HT1080 (cell line): ENCODE results near the gene CREB3. TPM values are rescaled to one million over a fixed set of nuclear protein-coding genes. Genes with fewer than 3 reads are reported as not detected.

ENCODE experiments used
- DNase-seq: peaks from one replicate; pipeline ENCODE4 v3.0.0-alpha.2; 2015; ENCODE audit warnings: low read depth
- total RNA-seq: library from RNA; depleted of rRNA; stranded (reverse); fragments of >200 nt; shearing (Covaris generic); gene quantifications from 2 replicates; pipeline ENCODE4 v1.2.3, GENCODE V29; 2014

The CREB3 gene
- total RNA-seq, 1 experiment from 2014 or later = 42.1 TPM

GRCh38 chr9:35700942-35701341 lies 31.5 kb upstream of the CREB3 start:
- DNase-seq = no peak

GRCh38 chr9:35702696-35703095 lies 29.8 kb upstream of the CREB3 start:
- no peak for DNase-seq

GRCh38 chr9:35703906-35704672 lies 28.4 kb upstream of the CREB3 start:
- DNase-seq = no peak

GRCh38 chr9:35705372-35705771 lies 27.1 kb upstream of the CREB3 start:
- DNase-seq = no peak

GRCh38 chr9:35705836-35706430 lies 26.5 kb upstream of the CREB3 start:
- DNase-seq = no peak

- no peak for DNase-seq
These were observed 25.5 kb upstream of the CREB3 start for GRCh38 chr9:35706951-35707350.

- no peak for DNase-seq
These were observed 24.3 kb upstream of the CREB3 start for GRCh38 chr9:35708146-35708545.

- DNase-seq = no peak
These were observed 21.5 kb upstream of the CREB3 start for GRCh38 chr9:35710818-35711500.

- no peak for DNase-seq
These were observed 20.7 kb upstream of the CREB3 start for GRCh38 chr9:35711501-35712428.

- DNase-seq = no peak
These were observed 19.6 kb upstream of the CREB3 start for GRCh38 chr9:35712762-35713400.

- no peak for DNase-seq
These were observed 18.9 kb upstream of the CREB3 start for GRCh38 chr9:35713578-35713977.

GRCh38 chr9:35714123-35714522 lies 18.3 kb upstream of the CREB3 start:
- DNase-seq = no peak

- no peak for DNase-seq
These were observed 17.8 kb upstream of the CREB3 start for GRCh38 chr9:35714579-35715252.

- no peak for DNase-seq
These were observed 16.2 kb upstream of the CREB3 start for GRCh38 chr9:35716230-35716629.

GRCh38 chr9:35717132-35717870 lies 15.2 kb upstream of the CREB3 start:
- DNase-seq = no peak

- no peak for DNase-seq
These were observed 13.6 kb upstream of the CREB3 start for GRCh38 chr9:35718721-35719511.

GRCh38 chr9:35719546-35719945 lies 12.9 kb upstream of the CREB3 start:
- no peak for DNase-seq

GRCh38 chr9:35723426-35723825 lies 9.0 kb upstream of the CREB3 start:
- DNase-seq = no peak

GRCh38 chr9:35723908-35724307 lies 8.6 kb upstream of the CREB3 start:
- no peak for DNase-seq
